Measurements from ENCODE around the gene VEZT.
"Not testable (repeated sequence)": the region's sequence is repeated elsewhere in the genome, so short reads cannot be mapped to it uniquely, and the experiment has no call there.

The VEZT gene

DNA sequence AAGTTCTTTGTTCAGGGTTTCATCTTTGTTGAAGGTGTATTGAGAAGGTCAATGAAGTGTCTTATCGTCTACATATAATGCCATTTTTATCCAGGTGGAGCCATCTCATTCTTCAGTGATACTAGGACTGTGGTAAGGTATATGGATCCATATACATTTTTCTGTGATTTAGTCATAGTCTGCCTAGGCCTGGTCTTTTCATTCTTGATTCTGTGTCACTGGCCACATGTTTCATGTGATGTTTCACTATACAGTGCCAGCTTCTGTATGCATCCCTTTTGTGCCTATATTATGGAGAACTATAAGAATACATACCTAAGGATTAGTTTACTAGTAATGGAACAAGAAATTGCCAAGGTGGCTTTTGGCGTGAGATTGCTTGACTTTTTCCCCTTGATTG lies 40.5 kb downstream of the VEZT start:
- no peak for DNase-seq

DNA sequence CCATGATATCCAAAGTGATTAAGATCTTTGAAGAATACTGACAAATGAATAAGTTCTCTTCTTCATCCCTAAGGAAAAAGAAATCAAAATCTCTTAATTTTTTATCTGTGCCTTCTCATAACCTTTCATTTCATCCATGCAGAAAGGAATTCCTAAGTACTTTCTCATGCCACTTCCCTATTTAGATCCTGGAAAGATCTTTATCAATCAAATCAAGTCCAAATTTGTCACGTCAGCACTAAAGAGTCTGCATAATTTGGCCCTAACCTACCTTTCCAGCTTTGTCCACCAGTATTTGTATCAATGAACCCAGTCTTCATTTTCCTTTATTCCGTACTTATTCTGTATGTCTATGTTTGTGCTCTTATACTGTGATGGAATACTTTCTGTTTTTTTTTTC lies 41.2 kb downstream of the VEZT start:
- no peak for DNase-seq

DNA sequence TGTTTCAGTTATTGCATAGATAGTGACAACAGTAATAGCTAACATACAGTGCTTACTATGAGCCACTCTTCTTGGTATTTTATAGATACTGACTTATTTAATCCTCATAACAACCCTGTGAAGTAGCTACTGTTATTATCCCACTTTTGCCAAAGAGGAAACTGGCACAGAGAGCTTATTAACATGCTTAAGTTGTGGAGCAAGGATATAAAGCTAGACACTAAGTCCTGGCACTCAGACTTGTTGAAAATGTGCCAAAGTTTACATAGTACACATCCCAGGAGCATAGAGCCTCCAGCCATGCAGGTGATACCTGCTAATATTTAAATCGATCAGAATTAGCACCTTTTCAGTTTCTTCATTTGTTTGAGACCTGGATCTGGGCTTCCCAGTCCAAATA lies 41.8 kb downstream of the VEZT start:
- no peak for DNase-seq

DNA sequence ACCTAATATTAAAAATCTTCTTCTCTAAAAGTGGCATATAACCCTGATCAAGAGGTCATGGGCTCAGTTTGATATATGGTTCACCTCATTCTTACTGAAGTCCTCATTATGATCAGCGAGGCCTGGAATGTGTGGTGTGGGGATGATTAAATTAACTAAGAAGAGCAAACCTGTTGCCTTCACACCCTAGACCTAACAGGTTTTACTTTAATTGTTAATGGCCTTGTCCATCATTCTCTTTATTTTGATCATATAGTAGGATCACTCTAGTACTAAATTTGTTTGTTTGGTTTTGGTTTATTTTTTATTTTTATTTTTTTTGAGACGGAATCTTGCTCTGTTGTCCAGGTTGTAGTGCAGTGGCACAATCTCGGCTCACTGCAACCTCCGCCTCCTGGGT lies 43.5 kb downstream of the VEZT start:
- no peak for DNase-seq

DNA sequence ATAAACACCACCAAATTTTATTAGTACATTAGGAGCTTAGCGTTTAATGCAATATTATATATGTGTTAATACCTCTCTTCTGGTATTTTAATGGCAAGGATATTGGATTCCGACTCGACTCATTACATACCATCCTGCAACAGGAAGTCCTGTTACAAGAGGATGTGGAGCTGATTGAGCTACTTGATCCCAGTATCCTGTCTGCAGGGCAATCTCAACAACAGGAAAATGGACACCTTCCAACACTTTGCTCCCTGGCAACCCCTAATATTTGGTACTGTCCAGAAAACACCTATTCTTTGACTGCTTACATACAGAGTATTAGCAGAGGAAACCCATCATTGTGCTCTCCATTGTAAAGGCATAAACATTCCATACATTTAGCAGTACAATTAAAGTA lies 45.2 kb downstream of the VEZT start:
- no peak for DNase-seq

DNA sequence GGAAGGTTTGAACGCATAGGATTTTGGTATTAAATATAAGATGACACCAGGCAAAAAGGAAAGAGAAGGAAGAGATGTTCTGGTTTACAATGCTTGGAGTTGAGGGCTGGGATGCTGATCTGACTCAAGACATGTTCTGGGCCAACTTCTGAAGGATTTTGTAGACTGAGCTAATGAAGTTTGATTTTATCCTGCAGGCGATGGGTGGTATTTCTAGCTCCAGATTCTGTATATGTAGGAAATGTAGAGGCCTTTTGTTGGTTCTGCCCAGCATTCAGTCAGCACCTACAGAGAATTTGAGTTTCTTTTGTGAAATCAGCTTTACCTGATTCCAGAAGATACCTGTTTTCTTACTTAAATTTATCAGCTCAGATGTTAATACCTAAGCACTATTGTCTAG lies 48.2 kb downstream of the VEZT start:
- DNase-seq, result no peak

DNA sequence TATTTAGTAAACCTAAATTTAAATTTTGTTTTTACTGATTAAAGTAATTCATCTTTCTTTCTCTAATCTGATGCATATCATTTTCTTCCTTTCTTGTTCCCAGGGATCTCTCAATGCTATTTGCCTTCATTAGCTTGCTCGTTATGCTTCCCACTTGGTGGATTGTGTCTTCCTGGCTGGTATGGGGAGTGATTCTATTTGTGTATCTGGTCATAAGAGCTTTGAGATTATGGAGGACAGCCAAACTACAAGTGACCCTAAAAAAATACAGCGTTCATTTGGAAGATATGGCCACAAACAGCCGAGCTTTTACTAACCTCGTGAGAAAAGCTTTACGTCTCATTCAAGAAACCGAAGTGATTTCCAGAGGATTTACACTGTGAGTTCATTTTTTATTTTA lies 48.6 kb downstream of the VEZT start:
- DNase-seq, result no peak

DNA sequence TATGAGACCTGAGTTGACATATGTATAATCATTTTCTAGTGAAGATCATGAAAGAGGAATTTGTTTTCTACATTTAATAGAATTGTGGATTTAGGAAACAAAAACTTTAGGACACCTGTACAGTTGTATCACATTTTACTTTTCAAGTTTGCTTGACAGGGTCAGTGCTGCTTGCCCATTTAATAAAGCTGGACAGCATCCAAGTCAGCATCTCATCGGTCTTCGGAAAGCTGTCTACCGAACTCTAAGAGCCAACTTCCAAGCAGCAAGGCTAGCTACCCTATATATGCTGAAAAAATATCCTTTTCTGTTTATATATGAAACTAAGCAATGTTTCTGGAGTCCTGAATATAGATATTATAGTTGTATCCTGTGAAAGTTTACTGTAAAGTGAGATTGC lies 52.3 kb downstream of the VEZT start:
- no peak for DNase-seq

DNA sequence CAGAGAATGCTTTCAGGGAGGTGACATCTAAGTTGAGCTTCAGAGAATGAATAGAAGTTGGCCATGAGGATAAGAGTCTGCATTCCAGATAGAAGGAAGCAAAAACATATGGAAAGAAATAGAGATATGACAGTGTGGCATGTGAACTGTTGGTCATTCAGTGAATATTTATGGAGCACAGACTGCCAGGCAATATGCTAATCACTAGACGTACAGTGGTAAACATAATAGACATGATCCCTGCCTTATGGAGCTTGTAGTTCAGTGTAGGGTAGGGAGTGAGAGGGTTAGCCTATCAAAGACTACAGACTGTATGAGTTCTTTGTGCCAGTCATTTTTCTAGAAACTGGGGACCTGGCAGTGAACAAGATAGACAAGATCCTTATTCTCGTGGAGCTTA lies 53.9 kb downstream of the VEZT start:
- no peak for DNase-seq

DNA sequence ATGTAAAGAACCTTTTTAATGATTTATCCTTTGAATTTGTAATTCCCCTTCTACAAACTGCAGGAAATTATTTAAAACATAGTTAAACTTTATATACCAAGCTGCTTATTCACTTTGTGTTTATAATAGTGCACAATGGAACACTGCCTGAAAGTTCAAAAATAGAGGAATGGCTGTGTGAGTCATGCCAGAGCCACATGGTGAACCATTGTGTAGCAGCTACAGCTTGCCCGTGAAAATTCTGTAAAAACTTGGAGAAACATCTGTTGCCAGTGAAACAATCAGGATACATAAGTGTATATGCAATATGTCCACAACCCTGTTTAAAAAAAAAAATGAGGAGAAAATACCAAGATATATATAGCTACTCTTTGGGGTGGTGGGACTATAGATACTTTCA lies 59.5 kb downstream of the VEZT start:
- no peak for DNase-seq

DNA sequence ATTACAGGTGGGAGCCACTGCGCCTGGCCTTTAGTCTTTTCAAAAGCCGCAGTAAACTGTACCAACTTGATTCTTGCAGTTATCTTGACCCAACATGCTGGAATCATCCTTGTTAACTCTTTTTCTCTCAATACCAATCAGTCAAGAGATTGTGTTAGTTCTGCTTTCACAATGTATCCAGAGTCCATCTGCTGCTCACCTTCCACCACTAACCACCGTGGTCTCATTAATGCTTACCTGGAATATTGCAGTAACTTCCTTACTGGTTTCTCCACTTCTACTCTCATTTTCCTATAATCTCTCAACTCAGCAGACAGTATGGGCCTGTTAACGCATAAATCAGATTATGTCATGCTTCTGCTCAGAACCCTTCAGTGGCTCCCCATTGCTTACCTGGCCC lies 62.2 kb downstream of the VEZT start:
- no peak for DNase-seq

DNA sequence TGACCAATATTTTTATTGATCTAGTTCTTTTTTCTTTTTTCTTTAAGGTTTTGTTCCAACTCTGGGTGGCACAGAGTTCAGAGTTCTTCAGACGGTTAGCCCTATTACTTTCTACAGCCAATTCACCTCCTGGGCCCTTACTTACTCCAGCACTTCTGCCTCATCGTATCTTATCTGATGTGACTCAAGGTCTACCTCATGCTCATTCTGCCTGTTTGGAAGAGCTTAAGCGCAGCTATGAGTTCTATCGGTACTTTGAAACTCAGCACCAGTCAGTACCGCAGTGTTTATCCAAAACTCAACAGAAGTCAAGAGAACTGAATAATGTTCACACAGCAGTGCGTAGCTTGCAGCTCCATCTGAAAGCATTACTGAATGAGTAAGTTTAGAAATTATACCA lies 64.7 kb downstream of the VEZT start:
- DNase-seq, result no peak

DNA sequence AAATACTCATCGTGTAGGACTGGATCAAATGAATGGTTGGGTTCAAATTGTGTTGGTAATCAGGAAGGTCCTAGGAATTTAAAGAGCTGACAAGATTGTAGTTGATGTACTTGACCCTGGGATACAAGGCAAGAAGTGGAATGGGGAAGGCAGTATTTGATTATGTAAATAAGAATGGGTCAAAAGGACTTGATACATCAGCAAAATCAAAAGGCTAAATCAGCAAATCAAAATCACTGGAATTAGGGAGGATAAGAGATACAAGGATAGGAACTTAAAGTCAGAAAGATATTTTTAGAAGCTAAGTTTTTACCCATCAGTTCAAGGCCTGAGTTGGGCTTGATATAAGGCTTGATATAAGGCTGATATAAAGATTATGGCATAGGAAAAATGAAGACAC lies 65.8 kb downstream of the VEZT start:
- no peak for DNase-seq

DNA sequence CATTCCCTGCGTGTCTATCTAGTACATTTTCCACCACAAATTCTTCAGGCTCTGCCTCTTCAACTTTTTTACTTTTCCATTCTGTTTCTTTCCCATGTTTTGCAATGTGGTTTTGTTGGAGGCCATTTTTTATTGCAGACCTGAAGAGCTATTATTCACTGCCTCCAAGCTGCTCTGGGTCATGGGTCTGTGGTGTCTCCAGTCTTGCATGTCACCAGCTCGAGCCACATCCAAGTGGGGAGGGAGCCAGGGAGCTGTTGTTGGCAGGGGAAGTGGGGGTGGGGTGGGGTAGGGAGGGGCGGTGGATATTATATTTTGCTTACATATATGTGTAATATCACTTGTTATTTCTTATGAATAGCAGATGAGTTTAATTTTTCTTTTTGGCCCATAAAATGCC lies 69.1 kb downstream of the VEZT start:
- DNase-seq, result peak; percentile 8

DNA sequence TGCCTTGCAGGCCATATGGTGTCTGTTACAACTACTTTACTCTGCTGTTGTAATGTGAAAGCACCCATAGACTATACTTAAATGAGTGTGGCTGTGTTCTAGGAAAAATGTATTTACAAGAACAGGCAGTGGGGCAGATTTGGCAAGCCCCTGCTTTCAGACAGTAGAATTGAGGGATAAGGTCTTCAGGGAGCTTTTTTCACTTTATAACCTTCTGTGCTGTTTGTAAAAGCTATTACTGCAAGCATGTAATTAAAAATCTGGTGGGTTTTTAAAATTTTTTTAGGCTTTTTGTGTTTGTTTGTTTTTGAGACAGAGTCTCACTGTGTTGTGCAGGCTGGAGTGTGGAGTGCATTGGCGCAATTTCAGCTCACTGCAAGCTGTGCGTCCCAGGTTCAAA lies 73.9 kb downstream of the VEZT start:
- no peak for DNase-seq

DNA sequence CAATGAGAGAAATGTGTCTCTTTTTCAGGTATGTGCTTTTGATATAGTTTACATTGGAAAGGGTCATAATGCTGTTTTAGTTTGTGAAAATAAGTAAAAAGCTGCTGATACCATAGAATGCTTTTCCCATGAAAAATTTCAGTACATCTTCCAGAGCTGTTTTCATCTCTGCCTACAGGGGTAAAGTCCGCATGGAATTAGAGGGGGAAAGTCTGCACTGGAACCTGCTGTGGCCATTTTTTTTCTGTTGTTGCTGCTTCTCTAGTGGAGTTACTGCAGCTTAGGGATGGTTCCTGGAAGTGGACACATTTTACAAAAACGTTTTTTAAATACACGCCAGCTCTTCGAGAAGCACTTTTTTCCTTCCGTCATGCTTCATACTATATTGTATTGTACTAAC lies 81.3 kb downstream of the VEZT start:
- no peak for DNase-seq

DNA sequence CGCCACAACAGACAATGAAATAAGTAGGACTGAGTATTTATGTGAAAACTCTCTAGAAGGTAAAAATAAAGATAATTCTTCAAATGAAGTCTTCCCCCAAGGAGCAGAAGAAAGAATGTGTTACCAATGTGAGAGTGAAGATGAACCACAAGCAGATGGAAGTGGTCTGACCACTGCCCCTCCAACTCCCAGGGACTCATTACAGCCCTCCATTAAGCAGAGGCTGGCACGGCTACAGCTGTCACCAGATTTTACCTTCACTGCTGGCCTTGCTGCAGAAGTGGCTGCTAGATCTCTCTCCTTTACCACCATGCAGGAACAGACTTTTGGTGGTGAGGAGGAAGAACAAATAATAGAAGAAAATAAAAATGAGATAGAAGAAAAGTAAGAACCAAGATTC lies 82.7 kb downstream of the VEZT start:
- no peak for DNase-seq

DNA sequence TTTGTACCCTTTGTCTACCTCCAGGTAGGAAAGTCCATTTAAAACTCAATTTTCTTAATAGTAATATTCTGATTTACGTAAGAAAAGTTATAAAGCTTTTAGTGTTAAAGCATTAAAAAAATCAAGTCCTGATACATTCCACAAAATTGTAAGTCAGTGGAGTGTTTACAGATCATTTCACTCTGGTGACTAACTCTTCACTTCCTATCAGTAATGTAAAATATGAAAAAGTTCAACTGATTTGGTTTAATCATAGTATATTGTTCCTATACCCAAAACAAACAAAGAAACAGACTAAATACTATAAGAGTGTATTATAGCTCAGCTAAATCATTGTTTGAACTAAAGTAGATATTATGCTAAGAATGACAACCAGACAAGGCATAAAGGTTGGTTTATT lies 85.9 kb downstream of the VEZT start:
- DNase-seq, result no peak

DNA sequence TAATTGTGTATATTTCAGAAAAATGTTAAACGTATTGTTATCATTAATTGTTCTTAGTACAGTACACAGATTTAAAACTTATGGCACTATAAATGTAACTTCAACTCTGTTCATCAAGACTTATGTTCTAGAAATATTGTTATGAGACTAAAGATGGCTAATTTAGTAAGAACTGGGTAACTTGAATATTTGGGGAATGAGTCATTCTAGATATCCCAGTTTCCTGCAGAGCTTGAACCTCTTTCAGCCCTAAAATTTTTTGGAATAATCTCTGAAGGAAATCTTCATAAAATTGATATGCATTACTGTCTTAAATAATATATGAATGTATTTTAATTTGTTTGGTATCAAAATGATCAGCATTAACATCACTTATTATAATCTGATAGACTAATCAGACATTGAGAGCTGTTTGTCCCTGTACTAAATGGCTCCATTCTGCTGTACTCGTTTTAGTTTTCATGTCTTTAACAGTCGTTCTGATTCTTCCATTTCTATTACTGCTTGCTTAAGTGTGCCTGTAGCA lies 87.1 kb downstream of the VEZT start:
- DNase-seq, result no peak

DNA sequence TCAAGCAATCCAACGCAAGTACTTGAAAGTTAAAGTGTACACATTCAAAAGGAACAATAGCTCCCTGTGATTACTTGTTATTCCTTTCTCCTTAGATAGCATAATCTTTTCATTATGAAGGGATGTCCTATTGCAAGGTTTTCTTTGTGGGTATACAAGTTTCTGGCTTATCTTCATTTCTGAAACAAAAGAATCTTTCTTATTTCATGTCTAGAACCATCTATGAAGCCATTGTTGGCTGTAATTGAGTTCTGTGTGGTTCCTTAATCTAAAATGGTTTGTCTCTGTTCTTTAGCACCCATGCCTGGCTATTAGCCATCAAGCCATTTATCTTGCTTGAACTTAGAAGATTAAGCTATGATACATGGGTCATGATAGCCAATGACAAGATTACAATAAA lies 95.0 kb downstream of the VEZT start:
- DNase-seq, result no peak

DNA sequence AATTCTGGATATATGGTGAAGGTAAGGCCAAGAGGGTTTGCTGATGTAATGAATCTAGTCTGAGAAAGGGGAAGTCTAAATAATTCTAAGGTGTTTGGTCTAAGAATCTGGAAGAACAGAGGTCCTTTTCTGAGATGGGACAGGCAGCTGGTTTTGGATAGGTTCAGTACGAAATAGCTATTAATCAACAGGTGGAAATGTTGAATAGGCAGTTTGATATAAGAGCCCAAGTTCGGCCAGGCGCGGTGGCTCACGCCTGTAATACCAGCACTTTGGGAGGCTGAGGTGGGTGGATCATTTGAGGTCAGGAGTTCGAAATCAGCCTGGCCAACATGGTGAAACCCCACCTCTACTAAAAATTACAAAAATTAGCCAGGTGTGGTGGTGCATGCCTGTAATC lies 97.1 kb downstream of the VEZT start:
- not testable (repeated sequence) for DNase-seq

DNA sequence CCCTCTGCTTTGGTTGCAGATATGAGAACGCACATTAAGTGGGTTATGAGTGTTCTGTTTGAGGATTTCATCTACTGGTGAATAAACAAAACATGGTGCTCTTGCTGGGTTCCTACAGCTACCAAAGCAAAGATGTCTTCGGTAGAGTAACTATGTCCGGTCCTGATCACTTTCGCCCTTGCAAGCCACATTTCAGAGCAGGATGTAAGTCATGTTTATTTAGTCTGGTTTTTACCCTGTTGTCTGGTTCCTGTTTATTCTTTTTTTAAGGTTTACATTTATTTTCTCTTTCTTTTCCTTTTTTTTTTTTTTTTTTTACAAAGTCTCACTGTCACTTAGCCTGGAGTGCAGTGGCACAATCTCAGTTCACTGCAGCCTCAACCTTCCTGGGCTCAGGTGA lies 99.2 kb downstream of the VEZT start:
- no peak for DNase-seq

DNA sequence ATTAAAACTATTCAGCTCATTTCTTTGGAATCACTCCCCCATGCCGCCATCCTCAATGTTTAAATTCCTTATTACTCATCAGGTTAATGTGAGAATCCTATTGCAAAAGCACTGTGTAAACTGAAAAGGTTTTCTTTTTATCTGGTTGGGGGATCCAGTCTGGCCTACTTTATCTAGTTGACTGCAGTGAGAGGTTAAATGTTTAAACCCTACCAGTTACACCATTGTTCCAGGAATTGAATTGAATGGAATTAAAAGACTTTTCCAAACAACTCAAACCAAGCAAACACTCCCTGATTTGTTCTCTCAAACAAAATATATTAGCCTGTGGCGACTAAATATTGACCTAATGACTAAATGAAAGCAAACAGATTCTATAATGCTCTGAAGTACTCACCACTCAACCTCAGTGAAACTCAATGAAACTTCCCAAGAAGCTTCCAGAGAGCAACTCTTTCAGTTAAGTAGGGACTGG lies 100.5 kb downstream of the VEZT start:
- DNase-seq, result no peak

DNA sequence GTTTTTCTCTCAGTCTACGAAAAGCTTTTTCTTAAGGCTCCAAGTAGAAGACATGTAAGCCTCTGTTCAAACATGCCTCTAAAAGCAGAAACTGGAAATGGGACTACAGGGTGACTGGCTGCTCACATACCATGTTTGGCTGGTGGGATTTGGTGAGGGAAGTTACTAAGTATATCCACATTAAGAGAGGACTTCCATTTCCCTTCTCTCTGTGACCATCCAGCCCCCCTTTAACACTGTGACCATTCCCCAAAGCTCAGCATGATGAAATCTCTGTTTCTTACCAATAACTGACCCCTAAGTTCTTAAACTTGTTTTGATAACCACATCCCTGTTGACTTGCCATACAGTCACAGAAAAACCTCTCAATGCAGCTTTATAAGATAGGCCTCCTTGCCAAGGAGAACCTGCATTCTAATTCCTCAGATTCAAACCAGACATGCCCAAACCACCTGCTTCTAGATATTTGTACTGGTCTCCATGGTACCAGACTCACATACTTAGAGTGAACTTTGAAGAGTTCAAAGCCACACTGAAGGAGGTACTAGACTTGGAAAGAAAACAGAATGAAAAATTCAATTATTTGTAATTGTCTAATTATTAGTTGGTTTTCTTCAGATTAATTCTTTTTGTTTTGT lies 102.2 kb downstream of the VEZT start:
- DNase-seq, result no peak

DNA sequence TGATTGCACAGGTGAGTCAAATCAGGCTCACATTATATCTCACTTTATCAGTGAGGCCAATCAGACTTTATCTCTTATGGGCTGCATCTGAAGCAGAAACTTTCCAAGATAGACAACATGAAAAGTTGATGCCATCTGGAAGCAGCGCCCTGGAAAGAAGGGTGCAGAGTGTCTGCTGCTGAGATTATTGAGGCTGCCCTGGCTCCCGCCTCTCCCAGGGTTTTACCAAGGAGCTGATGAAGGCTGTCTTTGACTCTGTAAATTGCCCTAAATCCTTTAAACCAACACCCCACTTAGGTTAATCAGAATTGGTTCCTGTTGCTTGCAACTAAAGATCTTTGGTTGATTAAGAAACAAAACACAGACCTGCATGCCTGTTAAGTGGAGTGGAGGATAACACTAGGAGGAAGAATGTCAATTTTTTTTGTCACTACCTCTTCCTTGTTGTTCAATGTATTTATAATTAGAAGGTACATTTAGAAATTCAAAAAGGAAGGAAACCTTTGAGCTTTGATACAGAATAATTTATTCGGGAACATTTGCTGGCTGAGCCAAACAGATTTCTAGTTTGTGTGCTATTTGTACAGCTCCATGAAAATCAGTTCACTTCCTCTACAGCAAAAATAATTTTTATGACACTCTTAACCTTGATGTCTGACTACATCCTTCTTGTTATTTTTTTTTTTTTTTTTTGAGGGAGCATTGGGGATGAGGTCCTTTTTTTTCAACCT lies 104.1 kb downstream of the VEZT start:
- no peak for DNase-seq
